Activated CD8-positive, alpha-beta memory T cell treated with anti-CD3 and anti-CD28 coated beads, Interleukin-2, amount 50 U/mL, for 24 hours (primary cell): ENCODE data around the gene LMTK2.

Experiments used
- DNase-seq: peaks from one replicate; pipeline ENCODE4 v3.0.0-alpha.2; 2020; ENCODE audit errors: extremely low read depth

LMTK2 gene

DNA sequence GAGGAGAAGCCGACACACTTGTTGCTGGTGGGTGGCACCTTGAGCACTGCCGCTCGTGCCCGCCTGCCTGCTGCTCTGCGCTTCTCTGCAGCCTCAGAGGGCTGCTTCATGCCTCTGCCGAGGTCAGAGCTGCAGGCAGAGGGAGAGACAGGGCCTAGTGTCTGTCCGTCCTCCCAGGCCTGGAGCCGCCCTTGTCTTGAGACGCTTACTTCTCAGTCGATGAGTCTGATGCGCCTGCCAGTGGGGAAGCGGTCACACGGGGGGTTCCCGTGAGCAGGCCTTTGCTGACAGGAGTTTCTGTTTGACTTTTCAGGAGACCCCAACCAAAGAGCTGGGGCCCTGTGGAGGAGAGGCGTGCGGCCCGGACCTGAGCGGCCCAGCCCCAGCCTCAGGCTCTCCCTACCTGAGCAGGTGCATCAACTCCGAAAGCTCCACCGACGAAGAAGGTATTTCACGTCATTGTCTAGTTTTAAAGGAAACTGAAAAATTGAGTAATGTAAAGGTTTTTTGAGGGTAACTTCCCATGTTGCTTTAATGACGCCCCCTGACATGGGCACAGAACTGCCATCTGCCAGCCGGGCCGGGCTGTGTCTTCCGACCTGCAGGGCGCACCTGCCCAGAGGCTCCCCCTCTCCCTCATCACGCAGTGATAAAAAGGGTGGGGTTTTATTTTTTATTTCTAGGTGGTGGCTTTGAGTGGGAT is 96.8 kb downstream of the LMTK2 start:
- no peak for DNase-seq

DNA sequence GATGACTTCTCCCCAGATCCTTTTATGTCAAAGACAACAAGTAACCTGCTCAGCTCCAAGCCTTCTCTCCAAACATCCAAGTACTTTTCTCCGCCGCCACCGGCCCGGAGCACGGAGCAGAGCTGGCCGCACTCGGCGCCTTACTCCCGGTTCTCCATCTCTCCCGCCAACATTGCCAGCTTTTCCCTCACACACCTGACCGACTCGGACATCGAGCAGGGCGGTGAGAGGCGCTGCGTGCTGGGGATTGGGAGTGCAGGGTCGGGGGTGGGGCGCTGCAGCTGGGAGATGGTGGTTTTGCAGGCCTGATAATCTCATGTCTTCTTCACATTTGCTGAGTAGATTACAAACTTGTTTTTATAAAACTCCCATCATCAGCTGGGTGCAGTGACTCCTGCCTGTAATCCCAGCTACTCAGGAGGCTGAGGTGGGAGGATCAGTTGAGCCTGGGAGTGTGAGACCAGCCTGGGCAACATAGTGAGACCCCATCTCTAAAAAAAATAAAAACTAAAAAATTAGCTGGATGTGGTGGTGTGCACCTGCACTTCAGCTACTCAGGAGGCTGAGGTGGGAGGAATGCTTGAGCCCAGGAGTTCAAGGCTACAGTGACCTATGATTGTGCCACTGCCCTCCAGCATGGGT is 97.4 kb downstream of the LMTK2 start:
- DNase-seq: no peak

DNA sequence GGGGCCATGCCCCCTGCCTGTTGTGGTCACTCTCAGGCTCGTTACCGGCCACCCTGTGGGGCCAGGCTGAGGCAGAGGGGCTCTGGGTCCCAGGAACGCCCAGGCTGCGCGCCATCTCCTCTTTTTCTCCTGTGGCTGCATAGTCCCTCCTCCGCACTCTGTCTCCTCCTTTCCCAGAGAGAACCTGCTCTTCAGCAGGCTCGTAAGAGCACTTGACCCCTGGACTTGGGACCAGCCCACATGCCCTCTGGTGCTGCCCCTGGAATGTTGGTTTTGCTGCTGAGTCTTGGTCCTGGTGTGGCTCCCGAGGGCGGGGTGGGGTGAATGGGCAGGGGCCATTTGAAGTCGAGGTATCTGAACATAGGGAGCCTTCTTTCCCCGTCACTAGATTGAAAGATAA is 98.0 kb downstream of the LMTK2 start:
- DNase-seq: no peak

DNA sequence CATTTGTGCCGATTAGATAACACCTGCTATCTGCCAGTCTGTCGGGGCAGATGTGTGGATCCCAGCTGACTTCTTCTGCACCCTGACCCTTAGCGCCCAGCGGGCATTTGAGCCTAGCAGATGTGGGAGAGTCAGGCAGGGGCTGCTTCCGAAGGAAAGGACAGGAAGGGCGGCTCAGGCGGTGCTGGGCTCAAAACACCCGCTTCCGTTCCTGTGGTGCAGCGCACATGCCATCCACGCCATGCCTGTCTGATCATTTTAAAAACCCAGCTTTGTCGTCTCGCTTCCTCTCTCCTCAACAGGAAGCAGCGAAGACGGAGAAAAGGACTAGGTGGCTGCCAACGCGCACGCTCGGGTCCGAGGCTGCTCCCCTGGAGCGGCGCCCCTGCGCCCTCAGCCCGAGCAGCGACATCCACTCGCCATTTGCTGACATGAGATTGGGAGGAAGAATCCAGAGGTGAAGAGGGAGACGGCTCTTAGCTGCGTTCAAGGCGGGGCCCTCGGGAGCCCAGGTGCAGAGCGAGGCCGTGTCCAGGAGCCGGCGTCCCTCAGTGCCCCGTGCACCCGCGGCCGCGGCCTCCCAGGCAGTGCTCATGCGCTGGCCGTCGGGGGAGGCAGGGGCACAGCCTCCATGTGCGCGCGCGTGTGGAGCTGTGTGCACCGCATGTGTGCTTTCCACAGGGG is 98.6 kb downstream of the LMTK2 start:
- no peak for DNase-seq

DNA sequence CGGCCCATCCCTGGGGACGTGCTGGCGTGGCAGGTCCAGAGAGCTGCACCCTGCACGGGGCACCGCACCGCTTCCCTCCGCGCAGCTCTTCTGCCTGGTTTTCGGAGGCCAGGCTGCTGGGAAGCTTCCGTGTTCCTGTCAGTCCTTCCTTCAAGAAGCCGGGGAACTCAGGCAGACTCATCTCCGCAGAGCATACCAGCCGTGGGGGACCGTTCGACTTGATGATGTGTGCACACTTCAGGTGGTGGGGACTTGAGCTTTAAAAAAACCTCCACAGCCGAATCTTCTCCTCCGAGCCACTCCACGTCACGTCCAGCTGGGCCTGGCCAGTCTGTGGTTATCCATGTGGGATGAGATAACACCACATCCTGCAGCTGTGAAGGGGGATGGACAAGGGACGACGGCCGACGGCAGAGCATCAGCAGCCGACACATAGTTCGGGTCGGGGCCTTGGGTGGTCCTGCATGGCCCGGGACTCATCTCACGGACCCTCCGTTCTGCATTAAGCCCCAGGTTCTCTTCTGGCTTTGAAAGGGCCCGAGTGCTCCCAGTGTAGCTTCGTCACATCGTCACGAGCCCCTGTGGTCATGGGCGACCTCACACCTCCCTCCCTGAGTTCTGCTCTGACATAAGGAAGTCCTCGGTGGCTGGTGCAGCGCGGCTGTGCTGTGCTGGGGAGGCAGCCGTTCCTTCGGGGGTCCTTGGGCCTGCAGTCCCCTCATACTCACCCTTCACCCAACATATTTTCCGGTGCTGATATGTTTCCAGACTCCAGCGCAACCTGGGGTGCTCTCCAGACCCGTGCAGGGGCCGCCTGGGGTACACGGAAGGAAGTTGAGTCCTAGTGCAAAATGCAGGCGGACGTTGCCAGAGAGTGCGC is 100.0 kb downstream of the LMTK2 start:
- no peak for DNase-seq

DNA sequence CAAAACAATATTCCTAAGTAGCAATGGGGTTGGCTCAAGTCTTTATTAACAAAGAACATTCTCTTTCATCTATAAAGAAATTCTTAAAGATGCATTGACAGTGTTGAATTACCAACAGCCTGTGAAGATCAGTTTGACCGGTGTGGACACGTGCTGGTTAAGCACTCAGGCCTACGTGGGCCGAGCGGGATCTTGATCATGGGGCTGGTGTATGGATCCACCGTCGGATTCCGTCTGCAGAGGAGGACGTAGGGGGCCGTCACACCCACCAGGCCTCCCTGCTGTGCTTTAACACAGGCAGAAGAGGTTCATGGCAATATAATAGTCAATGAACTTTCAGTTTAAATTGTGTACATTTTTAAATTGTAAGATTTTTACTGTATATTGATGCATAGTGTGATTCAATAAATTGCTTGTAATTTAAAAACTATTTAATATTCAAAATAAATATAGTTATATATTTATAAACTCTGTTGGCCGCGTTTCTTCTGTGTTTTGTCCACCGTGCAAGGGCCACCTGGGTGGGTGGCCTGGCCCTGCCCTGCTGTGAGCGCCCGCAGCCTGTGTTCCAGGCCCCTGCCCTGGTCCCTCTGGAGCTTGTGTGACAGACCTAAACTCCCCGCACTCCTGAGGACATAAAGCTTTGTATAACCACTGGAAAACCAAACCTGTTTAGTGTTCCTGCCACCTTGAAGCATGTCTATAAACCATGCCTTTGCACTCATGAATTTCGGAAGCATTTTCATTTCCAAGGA is 102.7 kb downstream of the LMTK2 start:
- no peak for DNase-seq

DNA sequence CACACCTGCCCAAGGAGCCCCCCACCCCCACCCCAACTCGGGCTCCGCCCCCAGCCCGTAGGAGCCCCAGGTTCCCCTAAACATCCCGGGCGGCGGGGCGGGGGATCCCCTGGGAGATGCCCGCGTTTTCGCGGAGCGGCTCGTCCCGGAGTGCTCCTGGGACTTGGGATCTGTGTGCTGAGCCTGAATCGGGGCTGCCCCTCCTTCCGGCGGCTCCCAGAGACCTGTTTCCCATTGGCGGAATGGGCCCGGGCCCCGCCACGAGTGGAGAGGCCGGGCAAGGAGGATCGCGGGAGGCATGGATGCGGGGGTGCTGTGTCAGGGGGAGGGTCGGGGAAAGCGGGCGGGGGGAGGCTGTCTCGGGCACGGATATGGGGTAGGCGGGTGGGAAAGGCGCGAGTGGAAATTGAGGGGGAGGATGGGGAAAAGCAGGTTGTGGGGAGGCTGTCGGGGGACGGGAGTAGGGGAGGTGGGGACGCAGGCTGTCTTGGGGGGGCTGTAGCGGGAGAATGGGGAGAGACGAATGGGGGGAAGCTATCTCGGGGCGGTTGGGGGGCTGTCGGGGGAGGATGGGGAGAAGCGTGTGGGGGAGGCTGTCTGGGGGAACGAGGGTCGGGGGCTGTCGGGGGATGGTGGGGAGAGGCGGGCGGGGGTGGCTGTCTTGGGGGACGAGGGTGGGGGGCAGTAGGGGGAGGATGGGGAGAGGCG is 104.0 kb downstream of the LMTK2 start:
- DNase-seq: no peak

DNA sequence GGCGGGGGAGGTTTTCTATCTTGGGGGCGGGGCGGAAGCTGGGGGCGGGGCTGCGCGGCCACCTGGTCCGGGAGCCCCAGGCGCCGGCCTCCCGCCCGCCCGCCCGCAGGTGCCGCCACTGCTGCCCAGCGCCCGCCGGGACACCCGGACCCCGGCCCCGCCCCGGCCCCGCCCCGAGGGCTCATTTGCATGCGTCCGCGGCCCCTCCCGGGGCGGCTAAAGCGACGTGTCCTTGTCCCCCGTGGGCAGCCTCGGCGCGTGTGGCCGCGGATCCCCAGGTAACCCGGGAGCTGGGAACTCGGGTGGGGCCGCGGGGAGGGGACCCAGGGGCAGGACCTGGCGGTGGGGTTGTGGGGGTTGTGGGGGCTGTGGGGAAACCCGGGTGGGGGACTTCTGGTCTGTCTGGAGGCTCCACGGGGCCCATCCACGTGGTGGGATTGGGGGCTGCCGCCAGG is 104.6 kb downstream of the LMTK2 start, which contains the start of gene BHLHA15:
TSS of gene BHLHA15 (plus strand) at position 219 of the 455 bp plus-strand sequence. CDS start 871 bp downstream, outside the sequence.
- DNase-seq: no peak

DNA sequence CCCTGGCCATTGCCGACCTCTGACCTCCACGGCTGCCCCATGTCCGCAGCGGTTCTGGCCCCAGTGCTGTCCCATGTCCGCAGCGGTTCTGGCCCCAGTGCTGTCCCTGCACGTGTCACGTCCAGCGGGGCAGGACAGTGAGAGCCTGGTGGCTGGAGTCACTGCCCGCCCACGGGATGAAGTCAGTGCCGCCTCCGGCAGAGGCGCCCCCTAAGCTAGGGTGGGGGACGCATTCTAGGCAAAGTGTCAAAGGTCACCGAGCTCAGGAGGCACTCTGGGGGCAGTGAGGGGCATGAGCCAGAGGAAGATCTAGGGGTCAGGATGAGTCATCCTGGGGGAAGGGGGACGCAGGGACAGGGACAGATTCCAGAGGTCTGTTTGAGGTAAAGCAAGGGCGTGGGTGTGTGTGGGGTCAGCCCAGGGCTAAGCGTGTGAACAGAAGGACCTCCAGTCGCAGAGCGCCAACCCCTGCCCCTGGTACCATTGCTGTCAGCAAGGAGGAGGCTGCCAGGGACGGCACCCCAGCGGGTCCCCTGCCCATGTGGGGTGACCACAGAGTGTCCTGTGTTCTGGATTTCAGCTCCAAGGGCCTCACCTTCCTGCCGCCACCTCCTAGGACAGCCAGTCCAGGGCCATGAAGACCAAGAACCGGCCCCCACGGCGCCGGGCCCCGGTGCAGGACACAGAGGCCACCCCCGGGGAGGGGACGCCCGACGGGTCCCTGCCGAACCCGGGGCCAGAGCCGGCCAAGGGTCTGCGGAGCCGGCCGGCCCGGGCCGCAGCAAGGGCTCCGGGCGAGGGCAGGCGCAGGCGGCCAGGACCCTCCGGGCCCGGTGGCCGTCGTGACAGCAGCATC is 105.2 kb downstream of the LMTK2 start:
- no peak for DNase-seq

DNA sequence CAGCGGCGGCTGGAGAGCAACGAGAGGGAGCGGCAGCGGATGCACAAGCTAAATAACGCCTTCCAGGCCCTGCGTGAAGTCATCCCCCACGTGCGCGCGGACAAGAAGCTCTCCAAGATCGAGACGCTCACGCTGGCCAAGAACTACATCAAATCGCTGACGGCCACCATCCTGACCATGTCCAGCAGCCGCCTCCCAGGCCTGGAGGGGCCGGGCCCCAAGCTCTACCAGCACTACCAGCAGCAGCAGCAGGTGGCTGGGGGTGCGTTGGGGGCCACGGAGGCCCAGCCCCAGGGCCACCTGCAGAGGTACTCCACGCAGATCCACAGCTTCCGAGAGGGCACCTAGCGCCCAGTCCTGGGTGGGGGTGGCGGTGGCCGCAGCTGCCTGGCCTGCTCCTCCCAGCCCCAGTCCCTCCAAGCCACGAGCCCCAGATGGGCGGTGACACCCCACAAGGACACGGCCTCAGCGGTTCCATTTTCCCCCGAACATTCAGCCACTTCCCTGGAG is 105.9 kb downstream of the LMTK2 start:
- DNase-seq: no peak

DNA sequence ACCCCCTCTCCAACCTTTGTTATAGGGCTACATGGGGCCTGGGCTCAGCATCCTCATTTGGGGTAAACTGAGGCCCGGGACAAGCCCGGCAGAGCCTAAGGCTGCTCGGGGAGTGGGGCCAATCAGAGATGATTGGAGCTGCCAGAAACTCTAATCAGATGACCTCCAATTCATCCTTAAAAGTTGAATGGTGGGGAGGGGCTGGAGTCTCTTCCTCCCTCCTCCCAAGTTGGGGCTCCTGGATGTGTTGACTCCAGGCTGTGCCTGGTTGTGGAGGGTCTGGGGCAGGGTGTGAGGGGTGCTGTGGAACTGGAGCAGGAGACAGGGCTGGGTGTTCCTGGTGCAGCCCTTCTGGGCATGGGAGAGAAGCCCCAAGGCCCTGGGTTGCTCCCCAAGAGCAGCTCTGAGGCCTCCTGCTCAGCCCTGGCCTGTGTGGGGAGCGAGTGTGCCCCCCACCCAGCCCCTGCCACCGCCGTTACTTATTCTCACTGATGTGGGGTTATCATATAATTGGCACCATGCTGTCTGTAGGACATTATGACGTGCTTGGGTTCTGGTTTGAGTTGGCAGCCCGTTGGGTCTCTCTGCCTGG is 106.7 kb downstream of the LMTK2 start:
- no peak for DNase-seq

DNA sequence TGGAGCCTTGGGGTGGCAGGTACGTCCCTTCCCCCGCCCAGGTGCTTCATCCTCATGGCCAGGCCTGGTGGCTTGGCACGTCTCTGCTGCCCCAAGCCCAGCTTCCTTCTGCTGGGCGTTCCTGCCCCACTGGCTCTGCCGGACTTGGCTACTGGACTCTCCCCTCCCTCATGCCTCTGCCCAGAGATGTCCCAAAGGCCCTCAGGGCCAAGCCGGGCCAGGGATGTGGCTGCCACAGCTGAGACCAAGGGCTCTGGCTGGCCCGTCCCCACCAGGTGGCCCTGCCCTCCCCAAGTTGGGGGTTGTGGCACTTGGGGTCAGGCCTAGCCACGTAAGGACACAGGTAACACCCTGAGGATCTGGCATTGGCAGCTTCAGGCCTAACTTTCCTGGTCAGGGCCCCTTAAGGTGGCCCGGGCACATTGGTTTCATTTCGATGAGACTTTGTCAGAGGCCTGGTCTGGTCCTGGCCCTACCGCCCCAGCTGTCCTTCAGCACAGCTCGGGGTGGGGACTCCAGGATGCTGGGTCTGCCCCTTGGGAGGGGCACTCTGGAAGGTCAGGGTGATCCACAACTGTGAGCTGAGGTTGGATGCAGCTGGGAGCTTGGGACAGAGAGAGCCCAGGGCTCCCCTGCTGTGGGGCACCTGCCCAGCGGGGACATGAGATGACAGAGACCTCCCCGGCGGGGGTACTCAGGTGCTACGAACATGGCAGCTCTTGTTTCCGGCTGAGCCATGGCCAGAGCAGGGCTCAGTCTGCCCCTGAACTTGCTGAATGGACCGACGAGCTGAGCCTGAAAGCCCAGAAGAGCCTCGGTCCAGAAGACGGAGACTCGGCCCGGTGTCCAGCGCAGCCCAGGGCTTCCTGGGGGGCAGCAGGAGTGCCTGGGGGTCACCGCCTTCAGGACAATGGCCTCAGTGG is 107.5 kb downstream of the LMTK2 start:
- DNase-seq: no peak

DNA sequence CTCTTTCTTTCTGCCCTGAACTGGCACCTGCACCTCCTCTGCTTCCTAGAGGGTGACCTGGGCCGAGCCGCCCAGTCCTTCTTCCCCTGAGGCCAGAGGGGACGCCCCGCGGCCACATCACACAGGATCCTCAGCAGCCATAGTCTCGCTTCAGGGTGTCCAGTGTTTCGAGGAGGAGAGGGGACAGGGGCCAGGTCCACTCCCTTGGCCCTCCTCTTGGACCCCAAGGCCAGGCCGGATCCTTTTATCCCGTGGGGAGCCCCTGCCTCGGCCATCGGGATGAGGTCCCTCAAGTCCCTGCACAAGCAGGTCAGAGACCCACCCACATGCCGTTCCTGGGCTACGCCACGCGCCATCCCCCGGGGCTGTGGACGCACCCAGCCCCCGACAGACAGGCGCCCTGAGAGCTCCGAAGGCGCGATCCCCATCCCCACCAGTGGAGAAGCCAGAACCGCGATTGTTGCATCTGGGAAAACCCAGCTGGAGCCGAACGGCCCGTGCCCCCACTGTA is 108.2 kb downstream of the LMTK2 start:
- DNase-seq: no peak

DNA sequence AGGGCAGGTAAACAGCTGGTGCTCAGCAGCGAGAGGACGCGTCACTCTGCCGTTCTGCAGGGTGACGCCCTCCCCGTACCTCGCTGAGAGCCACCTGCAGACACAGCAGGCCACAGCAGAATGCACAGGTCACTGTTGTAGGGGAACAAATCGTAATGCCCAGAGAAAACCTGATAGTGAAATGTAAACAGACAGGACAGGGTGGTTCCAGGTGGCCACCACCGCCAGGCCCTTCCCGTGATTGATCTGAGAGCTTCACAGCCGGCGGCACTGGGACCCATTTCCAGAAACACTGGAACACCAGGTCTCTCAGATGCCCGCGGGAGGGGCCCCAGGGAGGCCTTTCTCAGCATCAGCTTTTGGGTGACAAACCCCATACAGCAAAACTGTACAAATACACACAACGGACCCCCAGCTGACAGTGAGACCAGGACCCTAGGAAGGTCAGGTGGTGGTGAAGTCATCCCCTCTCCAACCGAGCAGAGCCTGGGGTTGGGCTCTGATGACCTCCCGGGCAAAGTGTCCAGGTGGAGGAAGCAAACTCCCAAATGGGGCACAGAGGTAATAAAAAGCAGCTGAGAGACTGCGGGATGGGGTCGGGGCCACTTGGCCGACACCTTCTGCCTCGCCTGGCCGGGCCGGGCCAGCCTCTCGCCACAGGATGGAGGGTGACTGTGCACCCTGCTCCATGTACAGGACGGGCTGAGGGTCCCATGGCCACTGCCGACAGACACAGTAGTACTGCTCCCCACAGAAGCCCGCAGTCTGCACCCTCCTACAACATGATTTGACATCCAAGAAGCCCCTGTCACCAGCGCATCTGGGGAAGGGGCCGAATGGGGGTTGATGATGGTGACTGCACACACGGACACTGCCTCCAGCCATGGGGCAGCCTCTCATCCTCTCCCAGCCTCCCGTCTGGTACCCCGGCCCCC is 109.2 kb downstream of the LMTK2 start:
- DNase-seq: no peak

DNA sequence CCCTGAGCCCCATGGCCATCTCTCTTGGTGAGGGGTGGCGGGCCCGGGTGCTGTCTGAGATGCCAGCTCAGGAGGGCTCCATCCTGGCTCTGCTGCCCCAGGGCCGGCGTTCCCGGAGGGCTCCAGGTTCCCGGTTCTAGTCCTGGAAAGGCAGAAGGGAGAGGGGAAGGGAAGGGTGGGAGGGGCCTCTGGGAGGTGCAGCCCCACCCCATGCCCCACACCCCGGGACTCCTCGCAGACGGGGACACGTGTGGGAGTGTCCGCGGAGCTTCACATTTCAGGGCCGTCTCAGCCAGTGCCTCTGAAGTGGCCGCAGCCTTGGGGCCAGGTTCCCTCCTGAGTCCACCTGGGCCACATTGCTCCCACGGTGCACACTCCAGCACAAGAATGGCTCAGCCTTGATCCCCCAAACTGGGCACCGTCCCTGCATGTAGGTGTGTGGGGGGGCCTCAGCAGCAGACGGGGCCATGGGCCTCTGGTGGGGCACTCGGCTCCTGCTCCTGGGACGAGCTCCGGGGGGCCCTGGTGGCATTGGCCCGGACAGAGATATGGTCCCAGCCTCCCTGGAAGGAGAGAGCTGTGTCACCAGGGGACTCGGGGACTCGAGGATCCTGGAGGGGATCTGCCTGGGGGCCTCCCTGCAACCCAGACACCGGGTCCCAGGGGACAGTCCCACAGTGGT is 110.4 kb downstream of the LMTK2 start:
- DNase-seq: no peak
